K562 (cell line): ENCODE measurements around the gene KRT77. TPM values are rescaled to one million over a fixed set of nuclear protein-coding genes. Genes with fewer than 3 reads are reported as not detected.

Experiments
- DMBX1 ChIP-seq: fragments of 250-450 bp; sonication (Bioruptor Pico); IDR thresholded peaks from 2 replicates; pipeline ENCODE4 v1.8.0; 2022; ENCODE audit warnings: inconsistent platforms, mild to moderate bottlenecking, moderate library complexity, borderline replicate concordance
- FIP1L1 ChIP-seq: fragments of 200-400 bp; formaldehyde crosslinking; IDR thresholded peaks from 2 replicates; pipeline ENCODE4 v1.6.1; 2018; ENCODE audit warnings: mild to moderate bottlenecking, low read depth, low read length; ENCODE audit not compliant: poor library complexity, severe bottlenecking
- GABPB2 ChIP-seq: fragments of 250-450 bp; sonication (Bioruptor Pico); conservative IDR thresholded peaks from 2 replicates; pipeline ENCODE4 v1.5.1; 2021; ENCODE audit warnings: mild to moderate bottlenecking
- GATAD2A ChIP-seq: fragments of 450-650 bp; IDR thresholded peaks from 2 replicates; pipeline ENCODE4 v1.6.1; 2017
- MYBL2 ChIP-seq, 2 experiments: fragments of 450-650 bp in 1 of 2; sonication (generic) in 1 of 2; formaldehyde crosslinking in 1 of 2; IDR thresholded peaks; 2 replicates each; pipeline versions ENCODE4 v1.6.1 to v1.8.1; 2017 to 2022; ENCODE audit warnings: borderline replicate concordance in 1 of 2, inconsistent platforms in 1 of 2, low read depth in 1 of 2, mild to moderate bottlenecking in 1 of 2, missing genetic modification reagents in 1 of 2, moderate library complexity in 1 of 2
- NCOA6 ChIP-seq: fragments of 450-650 bp; IDR thresholded peaks from 2 replicates; pipeline ENCODE4 v1.6.1; 2017; ENCODE audit warnings: mild to moderate bottlenecking
- PBX2 ChIP-seq, 2 experiments: IDR thresholded peaks in 1 of 2; conservative IDR thresholded peaks in 1 of 2; 2 replicates each; pipeline ENCODE4 v1.6.1; 2016; ENCODE audit warnings: low read depth in 2 of 2, mild to moderate bottlenecking in 1 of 2, missing compliant biosample characterization in 1 of 2, missing genetic modification characterization in 1 of 2, moderate library complexity in 1 of 2
- PREB ChIP-seq: sonication (generic); formaldehyde crosslinking; IDR thresholded peaks from 2 replicates; pipeline ENCODE4 v1.8.1; 2023; ENCODE audit warnings: mild to moderate bottlenecking, missing genetic modification reagents
- PRMT5 ChIP-seq: sonication (generic); formaldehyde crosslinking; IDR thresholded peaks from 2 replicates; pipeline ENCODE4 v1.5.0; 2020; ENCODE audit warnings: missing genetic modification reagents
- SOX6 ChIP-seq: fragments of 450-650 bp; IDR thresholded peaks from 2 replicates; pipeline ENCODE4 v1.6.1; 2014; ENCODE audit warnings: mild to moderate bottlenecking
- TEAD2 ChIP-seq: fragments of 450-650 bp; IDR thresholded peaks from 2 replicates; pipeline ENCODE4 v1.6.1; 2016; ENCODE audit warnings: missing genetic modification characterization, control low read depth, missing compliant biosample characterization
- UBTF ChIP-seq, 2 experiments: IDR thresholded peaks; 2 replicates each; pipeline ENCODE4 v1.6.1; 2012; ENCODE audit warnings: improper control_type of control experiment in 2 of 2, low read depth in 2 of 2, low read length in 2 of 2, borderline replicate concordance in 1 of 2
- ZNF124 ChIP-seq: sonication (generic); formaldehyde crosslinking; IDR thresholded peaks from 2 replicates; pipeline ENCODE4 v1.8.1; 2022; ENCODE audit warnings: missing genetic modification reagents
- ZNF695 ChIP-seq: fragments of 450-650 bp; formaldehyde crosslinking; IDR thresholded peaks from 2 replicates; pipeline ENCODE4 v1.4.0; 2020; ENCODE audit warnings: mild to moderate bottlenecking, moderate library complexity
- polyA plus RNA-seq, 8 experiments: library from polyadenylated mRNA; depleted of rRNA in 4 of 8; stranded (reverse) in 5 of 8; unstranded in 3 of 8; fragments of >200 nt; fragmentation: Nextera tagmentation in 2 of 8; fragmentation: Illumina TruSeq in 1 of 8; extraction: Ambion mirVana in 2 of 8; extraction: Trizol in 1 of 8; gene quantifications; 2 replicates each; pipeline versions ENCODE4 v1.2.1 to v1.2.3, GENCODE V29; 2011 to 2014; ENCODE audit warnings: inconsistent platforms in 1 of 8, missing spikeins in 1 of 8
- total RNA-seq, 7 experiments: library from RNA; depleted of rRNA in 6 of 7; stranded (reverse); fragments of >200 nt in 6 of 7; fragmentation: Illumina TruSeq in 2 of 7; extraction: Trizol in 2 of 7; gene quantifications; 2 replicates each; pipeline versions ENCODE4 v1.2.1 to v1.2.3, GENCODE V29; 2011 to 2021; ENCODE audit warnings: low replicate concordance in 1 of 7
- TF ChIP-seq, protein P1 (sequence below): fragments of 450-650 bp; IDR thresholded peaks from 2 replicates; pipeline ENCODE4 v1.7.1; 2018; ENCODE audit warnings: mild to moderate bottlenecking, low read depth; ENCODE audit not compliant: partially characterized antibody
- TF ChIP-seq, protein P2 (sequence below): sonication (generic); IDR thresholded peaks from 2 replicates; pipeline ENCODE4 v1.6.1; 2016

KRT77 gene
- total and polyA plus RNA-seq, 9 of the 15 experiments (the other 6 are each of a cell fraction or from before 2014, with no cell fraction given), result not detected

- TF ChIP-seq PBX2 (CRISPR knock-in tag; IDR thresholded peaks at IDR 0.05; ENCODE audit: low read depth) (no peak), PBX2 (tag; conservative IDR thresholded peaks at IDR 0.05; ENCODE audit: low read depth) (peak; percentile 67; the same call in 1 of the 2 replicates), GATAD2A (peak; percentile 91), GABPB2 (no peak), UBTF (IDR thresholded peaks at IDR 0.05; ENCODE audit: borderline replicate concordance in 1 of 2, low read depth in 2 of 2, low read length in 2 of 2) (peak in 1 of 2 experiments; percentile 59; a peak in 1 of 4 replicates), PREB (CRISPR knock-in tag) (no peak), NCOA6 (no peak), DMBX1 (peak; percentile 91), SOX6 (peak; percentile 95), TEAD2 (tag) (no peak), MYBL2 (IDR thresholded peaks at IDR 0.05; ENCODE audit: low read depth) (no peak), MYBL2 (CRISPR knock-in tag; IDR thresholded peaks at IDR 0.05; ENCODE audit: borderline replicate concordance) (no peak), PRMT5 (CRISPR knock-in tag) (no peak), FIP1L1 (no peak), ZNF695 (CRISPR knock-in tag) (no peak), ZNF124 (CRISPR knock-in tag) (no peak)
- TF ChIP-seq, protein P1, sequence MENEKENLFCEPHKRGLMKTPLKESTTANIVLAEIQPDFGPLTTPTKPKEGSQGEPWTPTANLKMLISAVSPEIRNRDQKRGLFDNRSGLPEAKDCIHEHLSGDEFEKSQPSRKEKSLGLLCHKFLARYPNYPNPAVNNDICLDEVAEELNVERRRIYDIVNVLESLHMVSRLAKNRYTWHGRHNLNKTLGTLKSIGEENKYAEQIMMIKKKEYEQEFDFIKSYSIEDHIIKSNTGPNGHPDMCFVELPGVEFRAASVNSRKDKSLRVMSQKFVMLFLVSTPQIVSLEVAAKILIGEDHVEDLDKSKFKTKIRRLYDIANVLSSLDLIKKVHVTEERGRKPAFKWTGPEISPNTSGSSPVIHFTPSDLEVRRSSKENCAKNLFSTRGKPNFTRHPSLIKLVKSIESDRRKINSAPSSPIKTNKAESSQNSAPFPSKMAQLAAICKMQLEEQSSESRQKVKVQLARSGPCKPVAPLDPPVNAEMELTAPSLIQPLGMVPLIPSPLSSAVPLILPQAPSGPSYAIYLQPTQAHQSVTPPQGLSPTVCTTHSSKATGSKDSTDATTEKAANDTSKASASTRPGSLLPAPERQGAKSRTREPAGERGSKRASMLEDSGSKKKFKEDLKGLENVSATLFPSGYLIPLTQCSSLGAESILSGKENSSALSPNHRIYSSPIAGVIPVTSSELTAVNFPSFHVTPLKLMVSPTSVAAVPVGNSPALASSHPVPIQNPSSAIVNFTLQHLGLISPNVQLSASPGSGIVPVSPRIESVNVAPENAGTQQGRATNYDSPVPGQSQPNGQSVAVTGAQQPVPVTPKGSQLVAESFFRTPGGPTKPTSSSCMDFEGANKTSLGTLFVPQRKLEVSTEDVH, result no peak
- TF ChIP-seq, protein P2, sequence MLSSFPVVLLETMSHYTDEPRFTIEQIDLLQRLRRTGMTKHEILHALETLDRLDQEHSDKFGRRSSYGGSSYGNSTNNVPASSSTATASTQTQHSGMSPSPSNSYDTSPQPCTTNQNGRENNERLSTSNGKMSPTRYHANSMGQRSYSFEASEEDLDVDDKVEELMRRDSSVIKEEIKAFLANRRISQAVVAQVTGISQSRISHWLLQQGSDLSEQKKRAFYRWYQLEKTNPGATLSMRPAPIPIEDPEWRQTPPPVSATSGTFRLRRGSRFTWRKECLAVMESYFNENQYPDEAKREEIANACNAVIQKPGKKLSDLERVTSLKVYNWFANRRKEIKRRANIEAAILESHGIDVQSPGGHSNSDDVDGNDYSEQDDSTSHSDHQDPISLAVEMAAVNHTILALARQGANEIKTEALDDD, result peak; percentile 34; the same call in 1 of the 2 replicates
Measured at GRCh38 chr12:52662093-52662917, 41.0 kb downstream of the KRT77 start (continued).
